Kidney epithelial cell (primary cell): ENCODE data around the gene SPAG16. TPM values are rescaled to one million over a fixed set of nuclear protein-coding genes. Genes with fewer than 3 reads are reported as not detected.

Source experiments
- DNase-seq: peaks from one replicate; pipeline ENCODE4 v3.0.0-alpha.2; 2010; ENCODE audit warnings: low read depth
- H3K27me3 ChIP-seq: 2 replicates; pipeline ENCODE4 v1.6.0; 2011; ENCODE audit warnings: low read length; ENCODE audit not compliant: control insufficient read depth, insufficient read depth
- H3K36me3 ChIP-seq: 2 replicates; pipeline ENCODE4 v1.5.1; 2011; ENCODE audit warnings: low read length; ENCODE audit not compliant: control insufficient read depth, insufficient read depth
- H3K4me3 ChIP-seq: 2 replicates; pipeline ENCODE4 v1.5.1; 2011; ENCODE audit warnings: low read depth, mild to moderate bottlenecking, control low read depth, low read length
- total RNA-seq: library from RNA; depleted of rRNA; stranded (reverse); fragments of >200 nt; gene quantifications from 2 replicates; pipeline ENCODE4 v1.2.3, GENCODE V29; 2015
- TF ChIP-seq, protein P1 (sequence below): IDR thresholded peaks from 2 replicates; pipeline ENCODE4 v1.5.1; 2011; ENCODE audit warnings: mild to moderate bottlenecking, moderate library complexity, low read length, control low read depth, inconsistent platforms; ENCODE audit not compliant: insufficient read depth, poor library complexity, severe bottlenecking

SPAG16 gene
- total RNA-seq, 1 donor from 2014 or later = 16.1 TPM

DNA sequence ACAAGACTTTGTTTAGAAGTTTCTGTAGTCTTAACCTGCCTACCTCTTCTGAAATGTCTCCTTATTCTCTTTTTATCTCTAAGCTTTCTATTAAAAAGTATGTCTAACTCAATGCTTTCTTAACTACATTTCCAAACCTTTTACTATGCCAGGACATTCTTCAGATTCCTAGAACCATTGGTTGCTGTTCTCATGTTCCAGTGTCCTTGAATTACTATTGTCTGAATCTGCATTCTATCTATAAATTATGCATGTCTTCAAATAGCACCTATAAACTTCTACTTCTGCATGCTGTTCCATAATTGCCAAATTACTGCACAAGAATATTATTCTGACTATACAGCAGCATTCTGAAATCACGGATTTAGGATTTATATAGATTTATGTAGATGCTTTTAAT is 960.6 kb downstream of the SPAG16 start:
- Histone ChIP-seq H3K4me3 (no peak overlapping the region), H3K36me3 (no peaks in the 10 kb centered on the region), H3K27me3 (no peaks in the 10 kb centered on the region)
- DNase-seq = no peak
- TF ChIP-seq, protein P1, sequence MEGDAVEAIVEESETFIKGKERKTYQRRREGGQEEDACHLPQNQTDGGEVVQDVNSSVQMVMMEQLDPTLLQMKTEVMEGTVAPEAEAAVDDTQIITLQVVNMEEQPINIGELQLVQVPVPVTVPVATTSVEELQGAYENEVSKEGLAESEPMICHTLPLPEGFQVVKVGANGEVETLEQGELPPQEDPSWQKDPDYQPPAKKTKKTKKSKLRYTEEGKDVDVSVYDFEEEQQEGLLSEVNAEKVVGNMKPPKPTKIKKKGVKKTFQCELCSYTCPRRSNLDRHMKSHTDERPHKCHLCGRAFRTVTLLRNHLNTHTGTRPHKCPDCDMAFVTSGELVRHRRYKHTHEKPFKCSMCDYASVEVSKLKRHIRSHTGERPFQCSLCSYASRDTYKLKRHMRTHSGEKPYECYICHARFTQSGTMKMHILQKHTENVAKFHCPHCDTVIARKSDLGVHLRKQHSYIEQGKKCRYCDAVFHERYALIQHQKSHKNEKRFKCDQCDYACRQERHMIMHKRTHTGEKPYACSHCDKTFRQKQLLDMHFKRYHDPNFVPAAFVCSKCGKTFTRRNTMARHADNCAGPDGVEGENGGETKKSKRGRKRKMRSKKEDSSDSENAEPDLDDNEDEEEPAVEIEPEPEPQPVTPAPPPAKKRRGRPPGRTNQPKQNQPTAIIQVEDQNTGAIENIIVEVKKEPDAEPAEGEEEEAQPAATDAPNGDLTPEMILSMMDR = no peak

DNA sequence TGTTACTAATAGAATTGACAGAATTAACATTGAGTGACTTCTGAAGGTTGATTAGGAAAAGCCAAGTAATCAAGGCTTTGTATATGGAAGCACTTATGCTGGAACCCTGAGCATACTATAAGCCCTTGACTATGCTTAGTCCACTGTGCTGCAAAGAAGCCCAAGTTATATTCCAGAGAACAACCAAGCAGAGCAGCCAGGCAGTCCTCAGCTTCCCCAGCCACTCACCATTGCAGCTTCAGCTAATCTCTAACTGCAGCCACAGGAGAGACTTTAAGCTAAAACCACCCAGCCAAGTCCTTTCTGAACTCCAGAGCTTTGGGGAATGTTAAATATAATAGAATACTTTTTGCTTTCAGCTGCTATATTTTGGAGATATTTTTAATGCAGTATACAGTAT is 962.2 kb downstream of the SPAG16 start:
- no peak for DNase-seq
- H3K4me3 ChIP-seq = no peak overlapping the region
- H3K27me3 ChIP-seq = no peaks in the 10 kb centered on the region
- H3K36me3 ChIP-seq = no peaks in the 10 kb centered on the region
- TF ChIP-seq, protein P1 = no peak

GRCh38 chr2:214247531-214247930 is 963.3 kb downstream of the SPAG16 start:
- TF ChIP-seq, protein P1 = no peak
- Histone ChIP-seq H3K4me3 (no peak overlapping the region), H3K27me3 (no peaks in the 10 kb centered on the region), H3K36me3 (no peaks in the 10 kb centered on the region)
- no peak for DNase-seq

GRCh38 chr2:214255046-214255445 is 970.8 kb downstream of the SPAG16 start:
- TF ChIP-seq, protein P1 = no peak
- no peak for DNase-seq
- no peaks in the 10 kb centered on the region for H3K36me3 ChIP-seq
- H3K27me3 ChIP-seq = no peaks in the 10 kb centered on the region
- no peak overlapping the region for H3K4me3 ChIP-seq

- Histone ChIP-seq H3K36me3 (no peaks in the 10 kb centered on the region), H3K4me3 (no peak overlapping the region), H3K27me3 (no peaks in the 10 kb centered on the region)
- TF ChIP-seq, protein P1 = no peak
- DNase-seq = no peak
Measured at GRCh38 chr2:214261683-214262082, 977.4 kb downstream of the SPAG16 start.

DNA sequence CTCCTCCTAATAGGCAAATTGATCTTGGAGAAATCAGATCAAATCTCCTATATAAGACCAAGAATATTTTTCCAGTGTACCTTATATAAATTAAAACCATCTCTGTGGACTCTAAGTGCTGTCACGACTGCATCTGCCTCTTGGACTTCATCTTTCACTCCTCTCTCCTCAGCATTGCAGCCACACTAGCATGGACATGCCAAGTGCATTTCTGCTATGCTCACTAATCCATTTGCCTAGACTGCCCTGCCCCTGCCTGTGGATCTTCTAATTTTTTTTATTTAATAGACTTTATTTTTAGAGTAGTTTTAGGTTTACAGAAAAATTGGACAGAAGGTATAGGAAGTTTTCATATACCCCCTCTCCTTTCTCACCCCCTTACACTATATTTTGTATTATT is 979.9 kb downstream of the SPAG16 start:
- TF ChIP-seq, protein P1 = no peak
- DNase-seq = no peak
- Histone ChIP-seq H3K36me3 (no peaks in the 10 kb centered on the region), H3K27me3 (no peaks in the 10 kb centered on the region), H3K4me3 (no peak overlapping the region)
